Brain microvascular endothelial cell (primary cell): Measurements from ENCODE around the gene KIAA0232.
A peak's percentile ranks its signal among the peaks of the same experiment; 100 is the strongest.
"Not testable (repeated sequence)": the region's sequence is repeated elsewhere in the genome, so short reads cannot be mapped to it uniquely, and the experiment has no call there.

Experiments used
- DNase-seq: peaks from one replicate; pipeline ENCODE4 v3.0.0-alpha.2; 2020
- H3K27ac ChIP-seq: fragments of 250-450 bp; sonication (Bioruptor Pico); 2 replicates; pipeline ENCODE4 v1.5.1; 2020; ENCODE audit warnings: mild to moderate bottlenecking, moderate library complexity
- H3K27me3 ChIP-seq: fragments of 250-450 bp; sonication (Bioruptor Pico); replicated peaks from 2 replicates; pipeline ENCODE4 v1.5.1; 2020; ENCODE audit warnings: mild to moderate bottlenecking
- H3K36me3 ChIP-seq: fragments of 250-450 bp; sonication (Bioruptor Pico); replicated peaks from 2 replicates; pipeline ENCODE4 v1.5.1; 2020; ENCODE audit warnings: mild to moderate bottlenecking
- H3K4me3 ChIP-seq: 2 replicates; pipeline ENCODE4 v1.5.1; 2011; ENCODE audit warnings: low read depth, mild to moderate bottlenecking, control low read depth, low read length, moderate library complexity
- CTCF ChIP-seq: IDR thresholded peaks from 2 replicates; pipeline ENCODE4 v1.5.1; 2011; ENCODE audit warnings: low read depth, mild to moderate bottlenecking, moderate library complexity, low read length, control low read depth, inconsistent platforms; ENCODE audit errors: missing control alignments
- in situ Hi-C: cut with HindIII; loops from 2 replicates; pipeline ENCODE4 v1.10.0; 2017; ENCODE audit warnings: low sequenced_read_pairs, low pct_ligation_motif_present

KIAA0232 gene

GRCh38 chr4:6909113-6909969, 126.8 kb downstream of the KIAA0232 start, which contains the start of gene TBC1D14:
TBC1D14 (plus strand) TSS chr4:6909826; CDS start chr4:6923390, 13,564 bp downstream.
- no peak for TF ChIP-seq CTCF
- Histone ChIP-seq H3K27ac (peak within 1 kb of the TSS; percentile 94), H3K36me3 (no peaks in the 10 kb centered on the region), H3K4me3 (peak within 1 kb of the TSS; percentile 75), H3K27me3 (no peaks in the 10 kb centered on the region)
- DNase-seq, result peak; percentile 73
- in situ Hi-C loops, result no loop called here

GRCh38 chr4:6909970-6910339, 127.4 kb downstream of the KIAA0232 start:
- in situ Hi-C loops, result no loop called here
- peak overlapping the region; percentile 75 for H3K4me3 ChIP-seq
- DNase-seq, result no peak
- H3K36me3 ChIP-seq, result no peaks in the 10 kb centered on the region
- no peak for TF ChIP-seq CTCF
- H3K27me3 ChIP-seq, result no peaks in the 10 kb centered on the region
- H3K27ac ChIP-seq, result no peak overlapping the region

GRCh38 chr4:6910340-6910959, 127.9 kb downstream of the KIAA0232 start:
- Histone ChIP-seq H3K4me3 (peak overlapping the region; percentile 75), H3K27ac (no peak overlapping the region), H3K27me3 (no peaks in the 10 kb centered on the region), H3K36me3 (no peaks in the 10 kb centered on the region)
- peak; percentile 43 for TF ChIP-seq CTCF
- no peak for DNase-seq
- in situ Hi-C loops, result no loop called here

- in situ Hi-C loops, result no loop called here
- no peak for DNase-seq
- Histone ChIP-seq H3K27ac (no peak overlapping the region), H3K36me3 (no peaks in the 10 kb centered on the region), H3K27me3 (no peaks in the 10 kb centered on the region), H3K4me3 (no peak overlapping the region)
- TF ChIP-seq CTCF, result no peak
These were observed 128.7 kb downstream of the KIAA0232 start for GRCh38 chr4:6910960-6911874.

GRCh38 chr4:6911917-6912316, 129.4 kb downstream of the KIAA0232 start:
- DNase-seq, H3K27ac ChIP-seq, H3K27me3 ChIP-seq, H3K36me3 ChIP-seq, H3K4me3 ChIP-seq, in situ Hi-C loops: not testable (repeated sequence)

- no peaks in the 10 kb centered on the region for H3K27me3 ChIP-seq
- H3K36me3 ChIP-seq, result no peaks in the 10 kb centered on the region
- H3K4me3 ChIP-seq, result no peak overlapping the region
- DNase-seq, result no peak
- in situ Hi-C loops, result no loop called here
- no peak overlapping the region for H3K27ac ChIP-seq
- no peak for TF ChIP-seq CTCF
These were observed 129.9 kb downstream of the KIAA0232 start for GRCh38 chr4:6912441-6912840.
